Neutrophil (primary cell): ENCODE measurements around the gene TSHZ2.

Source experiments
- H3K27ac ChIP-seq: fragments of 200-600 bp; sonication (generic); 2 replicates; pipeline ENCODE4 v1.5.1; 2016; ENCODE audit warnings: mild to moderate bottlenecking, moderate library complexity
- H3K27me3 ChIP-seq: fragments of 200-600 bp; sonication (generic); 2 replicates; pipeline ENCODE4 v1.6.0; 2016; ENCODE audit warnings: mild to moderate bottlenecking
- H3K36me3 ChIP-seq: fragments of 200-600 bp; sonication (generic); 2 replicates; pipeline ENCODE4 v1.5.1; 2017
- H3K4me1 ChIP-seq, 2 experiments: fragments of 200-600 bp in 1 of 2; sonication (generic) in 1 of 2; 1 replicate in 1 of 2; 2 replicates in 1 of 2; pipeline versions ENCODE4 v1.5.1 to v1.6.1; 2013 to 2016; ENCODE audit warnings: low read depth in 1 of 2, low read length in 1 of 2, mild to moderate bottlenecking in 1 of 2, moderate library complexity in 1 of 2; ENCODE audit not compliant: control insufficient read depth in 1 of 2, insufficient read depth in 1 of 2
- H3K4me3 ChIP-seq, 2 experiments: fragments of 200-600 bp in 1 of 2; sonication (generic) in 1 of 2; 1 replicate in 1 of 2; 2 replicates in 1 of 2; pipeline ENCODE4 v1.5.1; 2013 to 2016; ENCODE audit warnings: low read depth in 1 of 2, low read length in 1 of 2, mild to moderate bottlenecking in 1 of 2, moderate library complexity in 1 of 2
- H3K9me3 ChIP-seq: fragments of 200-600 bp; sonication (generic); 2 replicates; pipeline ENCODE4 v1.5.1; 2016
- CTCF ChIP-seq: fragments of 200-600 bp; sonication (generic); IDR thresholded peaks from 2 replicates; pipeline ENCODE4 v1.5.1; 2016; ENCODE audit warnings: antibody characterized with exemption

Gene TSHZ2

GRCh38 chr20:53079261-53079691, 107.1 kb downstream of the TSHZ2 start:
- Histone ChIP-seq H3K4me1 (no peaks in the 10 kb centered on the region), H3K4me3 (no peak overlapping the region), H3K27me3 (peaks cover 7% of the 10 kb centered on the region), H3K27ac (no peak overlapping the region), H3K36me3 (no peaks in the 10 kb centered on the region), H3K9me3 (no peaks in the 10 kb centered on the region)
- no peak for TF ChIP-seq CTCF

- Histone ChIP-seq H3K9me3 (no peaks in the 10 kb centered on the region), H3K4me3 (no peak overlapping the region), H3K27me3 (peaks cover 7% of the 10 kb centered on the region), H3K36me3 (no peaks in the 10 kb centered on the region), H3K27ac (no peak overlapping the region), H3K4me1 (no peaks in the 10 kb centered on the region)
- no peak for TF ChIP-seq CTCF
Observed at GRCh38 chr20:53079828-53080686, 107.9 kb downstream of the TSHZ2 start.

GRCh38 chr20:53080687-53080962, 108.5 kb downstream of the TSHZ2 start:
- Histone ChIP-seq H3K27ac (no peak overlapping the region), H3K9me3 (no peaks in the 10 kb centered on the region), H3K4me1 (no peaks in the 10 kb centered on the region), H3K4me3 (no peak overlapping the region), H3K36me3 (no peaks in the 10 kb centered on the region), H3K27me3 (peaks cover 7% of the 10 kb centered on the region)
- TF ChIP-seq CTCF: no peak

- no peaks in the 10 kb centered on the region for H3K4me1 ChIP-seq
- TF ChIP-seq CTCF: no peak
- no peaks in the 10 kb centered on the region for H3K36me3 ChIP-seq
- H3K27me3 ChIP-seq: peaks cover 7% of the 10 kb centered on the region
- no peaks in the 10 kb centered on the region for H3K9me3 ChIP-seq
- no peak overlapping the region for H3K4me3 ChIP-seq
- no peak overlapping the region for H3K27ac ChIP-seq
Observed at GRCh38 chr20:53080969-53081871, 109.1 kb downstream of the TSHZ2 start.

GRCh38 chr20:53081916-53082863, 110.0 kb downstream of the TSHZ2 start:
- Histone ChIP-seq H3K36me3 (no peaks in the 10 kb centered on the region), H3K27me3 (peaks cover 7% of the 10 kb centered on the region), H3K9me3 (no peaks in the 10 kb centered on the region), H3K4me3 (no peak overlapping the region), H3K4me1 (no peaks in the 10 kb centered on the region), H3K27ac (no peak overlapping the region)
- TF ChIP-seq CTCF: no peak
